H9 (cell line): ENCODE measurements around the gene ST6GALNAC3. TPM values are rescaled to one million over a fixed set of nuclear protein-coding genes. Genes with fewer than 3 reads are reported as not detected.

Experiments used
- DNase-seq: peaks from one replicate; pipeline ENCODE4 v3.0.0-alpha.2; 2017
- H2AFZ ChIP-seq: one replicate; pipeline ENCODE4 v1.6.1; 2013; ENCODE audit warnings: mild to moderate bottlenecking, low read length, control low read depth, moderate library complexity
- H2AK5ac ChIP-seq: 2 replicates; pipeline ENCODE4 v1.6.1; 2013; ENCODE audit warnings: low read length, control low read depth, mixed read lengths; ENCODE audit not compliant: insufficient read length
- H2BK120ac ChIP-seq: one replicate; pipeline ENCODE4 v1.6.1; 2013; ENCODE audit warnings: low read depth, mild to moderate bottlenecking, low read length, control low read depth, inconsistent platforms; ENCODE audit not compliant: poor library complexity, severe bottlenecking
- H2BK12ac ChIP-seq: 2 replicates; pipeline ENCODE4 v1.6.1; 2013; ENCODE audit warnings: low read length, control low read depth, mixed read lengths, low read depth; ENCODE audit not compliant: insufficient read length
- H2BK15ac ChIP-seq: 2 replicates; pipeline ENCODE4 v1.6.1; 2013; ENCODE audit warnings: low read depth, low read length, control low read depth
- H2BK20ac ChIP-seq: one replicate; pipeline ENCODE4 v1.6.1; 2013; ENCODE audit warnings: low read depth, mild to moderate bottlenecking, low read length, control low read depth, inconsistent platforms; ENCODE audit not compliant: poor library complexity, severe bottlenecking
- H2BK5ac ChIP-seq: 2 replicates; pipeline ENCODE4 v1.6.1; 2013; ENCODE audit warnings: low read length, control low read depth, mixed read lengths; ENCODE audit not compliant: insufficient read length
- H3K14ac ChIP-seq: 2 replicates; pipeline ENCODE4 v1.6.1; 2013; ENCODE audit warnings: low read length, control low read depth; ENCODE audit not compliant: insufficient read depth
- H3K18ac ChIP-seq: 2 replicates; pipeline ENCODE4 v1.6.1; 2013; ENCODE audit warnings: low read depth, mild to moderate bottlenecking, mixed read lengths, low read length, control low read depth; ENCODE audit not compliant: insufficient read length
- H3K23ac ChIP-seq: 2 replicates; pipeline ENCODE4 v1.6.1; 2013; ENCODE audit warnings: low read length, control low read depth, mixed read lengths, low read depth; ENCODE audit not compliant: insufficient read length
- H3K23me2 ChIP-seq: 2 replicates; pipeline ENCODE4 v1.6.1; 2013; ENCODE audit warnings: low read depth, mild to moderate bottlenecking, mixed read lengths, low read length, control low read depth; ENCODE audit not compliant: insufficient read length, poor library complexity, severe bottlenecking
- H3K27ac ChIP-seq: 2 replicates; pipeline ENCODE4 v1.5.1; 2013; ENCODE audit warnings: low read length, control low read depth, mixed read lengths, low read depth; ENCODE audit not compliant: insufficient read length
- H3K27me3 ChIP-seq: 2 replicates; pipeline ENCODE4 v1.6.1; 2013; ENCODE audit warnings: low read length, control low read depth, inconsistent platforms; ENCODE audit not compliant: insufficient read depth
- H3K4ac ChIP-seq: 2 replicates; pipeline ENCODE4 v1.6.1; 2013; ENCODE audit warnings: low read depth, mild to moderate bottlenecking, control low read depth, inconsistent platforms, low read length, moderate library complexity
- H3K4me1 ChIP-seq: 2 replicates; pipeline ENCODE4 v1.6.1; 2013; ENCODE audit warnings: low read length, control low read depth, inconsistent platforms; ENCODE audit not compliant: insufficient read depth
- H3K4me2 ChIP-seq: 2 replicates; pipeline ENCODE4 v1.6.1; 2013; ENCODE audit warnings: low read length, control low read depth, mixed read lengths; ENCODE audit not compliant: insufficient read length, insufficient read depth
- H3K56ac ChIP-seq: 2 replicates; pipeline ENCODE4 v1.6.1; 2013; ENCODE audit warnings: low read depth, mild to moderate bottlenecking, mixed read lengths, low read length, control low read depth; ENCODE audit not compliant: insufficient read length
- H3K79me1 ChIP-seq: 2 replicates; pipeline ENCODE4 v1.6.1; 2013; ENCODE audit warnings: low read depth, mild to moderate bottlenecking, moderate library complexity, low read length, control low read depth, inconsistent platforms; ENCODE audit not compliant: insufficient read depth, poor library complexity, severe bottlenecking
- H3K79me2 ChIP-seq: 2 replicates; pipeline ENCODE4 v1.6.1; 2013; ENCODE audit warnings: low read length, control low read depth, inconsistent platforms; ENCODE audit not compliant: insufficient read depth
- H3K9ac ChIP-seq: 2 replicates; pipeline ENCODE4 v1.6.1; 2013; ENCODE audit warnings: low read length, control low read depth, mixed read lengths; ENCODE audit not compliant: insufficient read length; ENCODE audit errors: extremely low read depth
- H3K9me3 ChIP-seq: one replicate; pipeline ENCODE4 v1.6.1; 2013; ENCODE audit warnings: low read depth, low read length, inconsistent platforms; ENCODE audit not compliant: control insufficient read depth
- H3T11ph ChIP-seq: one replicate; pipeline ENCODE4 v1.6.1; 2013; ENCODE audit warnings: mild to moderate bottlenecking, low read length, control low read depth, inconsistent platforms
- H4K20me1 ChIP-seq: one replicate; pipeline ENCODE4 v1.6.1; 2013; ENCODE audit not compliant: control insufficient read depth, insufficient read length, insufficient read depth
- H4K5ac ChIP-seq: 2 replicates; pipeline ENCODE4 v1.6.1; 2013; ENCODE audit warnings: low read depth, mild to moderate bottlenecking, mixed read lengths, low read length, control low read depth; ENCODE audit not compliant: insufficient read length
- H4K8ac ChIP-seq: replicated peaks from 2 replicates; pipeline ENCODE4 v1.6.1; 2013; ENCODE audit warnings: low read length, control low read depth, mixed read lengths, low read depth; ENCODE audit not compliant: insufficient read length
- H4K91ac ChIP-seq: 2 replicates; pipeline ENCODE4 v1.6.1; 2013; ENCODE audit warnings: low read depth, mild to moderate bottlenecking, moderate library complexity, mixed read lengths, low read length, control low read depth; ENCODE audit not compliant: insufficient read length
- H3K27ac Mint-ChIP-seq, 3 experiments: 2 replicates in 2 of 3; 3 replicates in 1 of 3; pipeline ENCODE4 v1.8.0; 2020 to 2021; ENCODE audit warnings: mixed read lengths in 3 of 3, mild to moderate bottlenecking in 1 of 3, moderate library complexity in 1 of 3
- H3K27me3 Mint-ChIP-seq: 2 replicates; pipeline ENCODE4 v1.8.0; 2021; ENCODE audit warnings: low read depth, mild to moderate bottlenecking, moderate library complexity, mixed read lengths
- H3K36me3 Mint-ChIP-seq, 3 experiments: 2 replicates in 2 of 3; 3 replicates in 1 of 3; pipeline ENCODE4 v1.8.0; 2020 to 2021; ENCODE audit warnings: low read depth in 3 of 3, mixed read lengths in 3 of 3; ENCODE audit not compliant: insufficient read depth in 1 of 3
- H3K4me1 Mint-ChIP-seq, 2 experiments: 2 replicates each; pipeline ENCODE4 v1.8.0; 2020; ENCODE audit warnings: mixed read lengths in 2 of 2
- H3K4me3 Mint-ChIP-seq, 2 experiments: 2 replicates in 1 of 2; 3 replicates in 1 of 2; pipeline ENCODE4 v1.8.0; 2020 to 2021; ENCODE audit warnings: mild to moderate bottlenecking in 2 of 2, mixed read lengths in 2 of 2, moderate library complexity in 1 of 2
- H3K9me3 Mint-ChIP-seq, 2 experiments: 2 replicates in 1 of 2; 3 replicates in 1 of 2; pipeline ENCODE4 v1.8.0; 2020; ENCODE audit warnings: mild to moderate bottlenecking in 2 of 2, mixed read lengths in 2 of 2, moderate library complexity in 1 of 2
- WGBS: extraction: QIAGEN DNeasy Blood & Tissue Kit; methylation state at CpG from one replicate; pipeline ENCODE4 v1.1.7; 2013; ENCODE audit warnings: missing lambda C conversion rate, low lambda C conversion rate, mixed read lengths; ENCODE audit not compliant: insufficient read length; ENCODE audit errors: extremely low coverage; 5-methylcytosine and 5-hydroxymethylcytosine counted together
- total RNA-seq: library from RNA; stranded (reverse); gene quantifications from 2 replicates; pipeline ENCODE4 v1.2.1, GENCODE V29; 2021
- TF ChIP-seq, protein P1 (sequence below): fragments of 200-600 bp; sonication (generic); conservative IDR thresholded peaks from 3 replicates; pipeline ENCODE4 v1.8.0; 2021; ENCODE audit warnings: antibody characterized with exemption, mild to moderate bottlenecking

ST6GALNAC3 gene
- total RNA-seq, 1 experiment from 2014 or later, result 11.2 TPM

DNA sequence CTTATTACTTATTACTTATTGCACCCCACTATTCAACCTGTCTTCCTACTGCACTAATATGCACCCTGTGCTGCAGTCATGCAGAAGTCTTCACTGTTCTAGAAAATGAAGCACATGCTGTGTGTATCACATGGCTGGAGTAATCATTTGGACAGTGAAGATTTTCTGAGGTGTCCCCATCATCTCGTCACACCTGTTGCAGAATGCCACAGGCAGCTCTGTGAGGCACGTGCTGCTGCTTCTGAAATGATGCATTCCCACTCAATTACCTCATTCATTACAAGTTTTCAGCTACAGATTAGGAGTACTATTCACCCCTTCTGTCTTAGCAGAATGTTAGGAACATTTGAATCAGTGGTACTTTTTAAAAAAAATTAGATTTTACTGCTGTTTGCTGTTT is 467.1 kb downstream of the ST6GALNAC3 start:
- Histone ChIP-seq H3K23me2 (no peaks in the 10 kb centered on the region), H2AK5ac (no peak overlapping the region), H2BK15ac (no peak overlapping the region), H3K4me1 (no peaks in the 10 kb centered on the region), H3K27me3 (no peaks in the 10 kb centered on the region), H3T11ph (no peak overlapping the region), H2BK20ac (no peak overlapping the region), H2BK5ac (no peak overlapping the region), H3K18ac (no peak overlapping the region), H3K4me2 (no peak overlapping the region), H3K56ac (no peak overlapping the region), H4K8ac (no peak overlapping the region), H3K23ac (no peak overlapping the region), H3K14ac (no peak overlapping the region), H3K4ac (no peak overlapping the region), H2BK12ac (no peak overlapping the region), H3K27ac (no peak overlapping the region), H3K9ac (no peak overlapping the region), H4K5ac (no peak overlapping the region), H3K9me3 (no peaks in the 10 kb centered on the region), H2BK120ac (no peak overlapping the region), H4K20me1 (no peaks in the 10 kb centered on the region), H4K91ac (no peak overlapping the region), H2AFZ (no peak overlapping the region), H3K79me1 (no peaks in the 10 kb centered on the region), H3K79me2 (no peaks in the 10 kb centered on the region)
- Mint-ChIP-seq H3K4me3 (no peak overlapping the region), H3K27me3 (no peaks in the 10 kb centered on the region), H3K27ac (no peak overlapping the region), H3K36me3 (peaks cover 0 to 8% (median 5%) of the 10 kb centered on the region in 3 experiments; a peak in 5 of 7 replicates), H3K9me3 (peaks cover 11 to 18% of the 10 kb centered on the region in 2 experiments), H3K4me1 (peaks cover 11 to 15% of the 10 kb centered on the region in 2 experiments)
- no peak for DNase-seq
- TF ChIP-seq, protein P1, sequence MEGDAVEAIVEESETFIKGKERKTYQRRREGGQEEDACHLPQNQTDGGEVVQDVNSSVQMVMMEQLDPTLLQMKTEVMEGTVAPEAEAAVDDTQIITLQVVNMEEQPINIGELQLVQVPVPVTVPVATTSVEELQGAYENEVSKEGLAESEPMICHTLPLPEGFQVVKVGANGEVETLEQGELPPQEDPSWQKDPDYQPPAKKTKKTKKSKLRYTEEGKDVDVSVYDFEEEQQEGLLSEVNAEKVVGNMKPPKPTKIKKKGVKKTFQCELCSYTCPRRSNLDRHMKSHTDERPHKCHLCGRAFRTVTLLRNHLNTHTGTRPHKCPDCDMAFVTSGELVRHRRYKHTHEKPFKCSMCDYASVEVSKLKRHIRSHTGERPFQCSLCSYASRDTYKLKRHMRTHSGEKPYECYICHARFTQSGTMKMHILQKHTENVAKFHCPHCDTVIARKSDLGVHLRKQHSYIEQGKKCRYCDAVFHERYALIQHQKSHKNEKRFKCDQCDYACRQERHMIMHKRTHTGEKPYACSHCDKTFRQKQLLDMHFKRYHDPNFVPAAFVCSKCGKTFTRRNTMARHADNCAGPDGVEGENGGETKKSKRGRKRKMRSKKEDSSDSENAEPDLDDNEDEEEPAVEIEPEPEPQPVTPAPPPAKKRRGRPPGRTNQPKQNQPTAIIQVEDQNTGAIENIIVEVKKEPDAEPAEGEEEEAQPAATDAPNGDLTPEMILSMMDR, result no peak
- WGBS, result no CpG with 5 or more reads among the region's 2 CpGs
